ENCODE data around the gene OASL.
A peak's percentile ranks its signal among the peaks of the same experiment; 100 is the strongest.

The OASL gene

DNA sequence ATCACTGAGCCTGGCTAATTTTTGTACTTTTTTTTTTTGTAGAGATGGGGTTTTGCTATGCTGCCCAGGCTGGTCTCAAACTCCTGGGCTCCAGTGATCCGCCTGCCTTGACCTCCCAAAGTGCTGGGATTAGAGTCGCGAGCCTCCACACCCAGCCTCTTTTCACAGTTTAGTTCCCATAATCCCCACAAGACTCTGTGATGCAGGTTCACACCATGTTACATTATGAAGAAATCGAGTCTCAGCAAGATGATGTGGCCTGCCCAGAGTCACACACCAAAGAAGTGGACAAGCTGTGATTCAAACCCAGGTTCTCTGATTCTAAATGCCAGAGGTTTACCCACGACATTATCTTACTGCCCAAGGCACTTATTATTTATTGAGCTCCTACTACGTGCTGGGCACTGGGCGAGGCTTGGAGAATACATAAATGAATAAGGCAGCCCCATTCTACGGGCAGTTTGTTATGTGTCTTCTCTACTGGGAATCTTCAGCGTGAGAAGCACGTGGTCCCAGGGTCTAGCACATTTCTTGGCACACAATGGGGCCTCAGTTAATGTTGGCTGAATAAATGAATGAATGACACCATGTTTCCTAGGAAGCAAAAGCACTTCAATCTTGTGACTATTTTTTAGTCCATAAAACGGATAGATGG, 23.5 kb upstream of the OASL start (continued):
- no peak for TF ChIP-seq PRDM6 (tag by site-specific recombination; IDR thresholded peaks at IDR 0.05)
- TF ChIP-seq, protein P1, sequence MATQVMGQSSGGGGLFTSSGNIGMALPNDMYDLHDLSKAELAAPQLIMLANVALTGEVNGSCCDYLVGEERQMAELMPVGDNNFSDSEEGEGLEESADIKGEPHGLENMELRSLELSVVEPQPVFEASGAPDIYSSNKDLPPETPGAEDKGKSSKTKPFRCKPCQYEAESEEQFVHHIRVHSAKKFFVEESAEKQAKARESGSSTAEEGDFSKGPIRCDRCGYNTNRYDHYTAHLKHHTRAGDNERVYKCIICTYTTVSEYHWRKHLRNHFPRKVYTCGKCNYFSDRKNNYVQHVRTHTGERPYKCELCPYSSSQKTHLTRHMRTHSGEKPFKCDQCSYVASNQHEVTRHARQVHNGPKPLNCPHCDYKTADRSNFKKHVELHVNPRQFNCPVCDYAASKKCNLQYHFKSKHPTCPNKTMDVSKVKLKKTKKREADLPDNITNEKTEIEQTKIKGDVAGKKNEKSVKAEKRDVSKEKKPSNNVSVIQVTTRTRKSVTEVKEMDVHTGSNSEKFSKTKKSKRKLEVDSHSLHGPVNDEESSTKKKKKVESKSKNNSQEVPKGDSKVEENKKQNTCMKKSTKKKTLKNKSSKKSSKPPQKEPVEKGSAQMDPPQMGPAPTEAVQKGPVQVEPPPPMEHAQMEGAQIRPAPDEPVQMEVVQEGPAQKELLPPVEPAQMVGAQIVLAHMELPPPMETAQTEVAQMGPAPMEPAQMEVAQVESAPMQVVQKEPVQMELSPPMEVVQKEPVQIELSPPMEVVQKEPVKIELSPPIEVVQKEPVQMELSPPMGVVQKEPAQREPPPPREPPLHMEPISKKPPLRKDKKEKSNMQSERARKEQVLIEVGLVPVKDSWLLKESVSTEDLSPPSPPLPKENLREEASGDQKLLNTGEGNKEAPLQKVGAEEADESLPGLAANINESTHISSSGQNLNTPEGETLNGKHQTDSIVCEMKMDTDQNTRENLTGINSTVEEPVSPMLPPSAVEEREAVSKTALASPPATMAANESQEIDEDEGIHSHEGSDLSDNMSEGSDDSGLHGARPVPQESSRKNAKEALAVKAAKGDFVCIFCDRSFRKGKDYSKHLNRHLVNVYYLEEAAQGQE (tag by site-specific recombination; IDR thresholded peaks at IDR 0.05) = no peak
- no peak for TF ChIP-seq SP2 (tag by site-specific recombination; IDR thresholded peaks at IDR 0.05)
- TF ChIP-seq ZNF169 (tag by site-specific recombination; IDR thresholded peaks at IDR 0.05) = no peak

- CTCF ChIA-PET = interaction anchor here (0.5 to 4.2 kb wide), 22 partner anchors 9 to 1370 kb away, joined by 3 to 26 read pairs (median 4); no protein-coding TSS in a partner anchor
- no peaks in the 10 kb centered on the region for H3K9me3 ChIP-seq (ENCODE audit: control insufficient read depth, insufficient read depth, low read depth, low read length)
- H3K27ac ChIP-seq (ENCODE audit: extremely low read depth, low read depth, low read length) = no peak overlapping the region
- POLR2A ChIA-PET = no interaction called here
- TF ChIP-seq ZFP69B (tag by site-specific recombination; IDR thresholded peaks at IDR 0.05) (no peak), RBAK (tag by site-specific recombination; IDR thresholded peaks at IDR 0.05) (no peak), ZNF785 (tag by site-specific recombination; IDR thresholded peaks at IDR 0.05) (no peak), REPIN1 (tag by site-specific recombination; IDR thresholded peaks at IDR 0.05; ENCODE audit: low read depth) (no peak), ZNF830 (tag by site-specific recombination; IDR thresholded peaks at IDR 0.05; ENCODE audit: low read depth) (no peak), ZNF654 (tag by site-specific recombination; IDR thresholded peaks at IDR 0.05; ENCODE audit: low read depth) (peak; percentile 55), ZBTB17 (tag by site-specific recombination; IDR thresholded peaks at IDR 0.05) (peak; percentile 52; the same call in 1 of the 2 replicates), ZNF223 (tag by site-specific recombination; IDR thresholded peaks at IDR 0.05) (no peak), ZNF473 (tag by site-specific recombination; IDR thresholded peaks at IDR 0.05) (no peak), SCRT2 (tag by site-specific recombination; IDR thresholded peaks at IDR 0.05) (no peak), ZNF266 (tag by site-specific recombination; IDR thresholded peaks at IDR 0.05; ENCODE audit: low read depth) (no peak), ZNF639 (tag by site-specific recombination; IDR thresholded peaks at IDR 0.05) (no peak), CTCF (tag by site-specific recombination; IDR thresholded peaks at IDR 0.05) (peak; percentile 64), ZNF10 (tag by site-specific recombination; IDR thresholded peaks at IDR 0.05) (no peak), ZBTB7A (tag by site-specific recombination; IDR thresholded peaks at IDR 0.05; ENCODE audit: low read depth) (no peak), ZNF501 (tag by site-specific recombination; IDR thresholded peaks at IDR 0.05) (no peak), ZNF571 (tag by site-specific recombination; IDR thresholded peaks at IDR 0.05) (no peak)
- no peaks in the 10 kb centered on the region for H3K36me3 ChIP-seq (ENCODE audit: control insufficient read depth in 2 of 2, insufficient read depth in 1 of 2, low read length in 2 of 2)
- no peaks in the 10 kb centered on the region for H3K4me1 ChIP-seq (ENCODE audit: control insufficient read depth, insufficient read depth, low read length)
- no peak overlapping the region for H3K4me3 ChIP-seq (ENCODE audit: low read depth, low read length)
Observed at GRCh38 chr12:121061831-121062230, 22.8 kb upstream of the OASL start.

All from HEK293 (cell line).